GM23248 (cell line): ENCODE results near the gene ASTN1. TPM values are rescaled to one million over a fixed set of nuclear protein-coding genes. Genes with fewer than 3 reads are reported as not detected.

Experiments used
- DNase-seq: peaks from one replicate; pipeline ENCODE4 v3.0.0-alpha.2; 2015
- H2AFZ ChIP-seq: fragments of 200-600 bp; sonication (generic); 2 replicates; pipeline ENCODE4 v1.6.1; 2016; ENCODE audit warnings: antibody characterized with exemption
- H3F3A ChIP-seq: fragments of 200-600 bp; sonication (generic); 2 replicates; pipeline ENCODE4 v1.6.1; 2016; ENCODE audit warnings: mild to moderate bottlenecking, antibody characterized with exemption, mixed run types; ENCODE audit not compliant: insufficient read depth
- H3K27ac ChIP-seq: fragments of 200-600 bp; sonication (generic); 2 replicates; pipeline ENCODE4 v1.5.1; 2016; ENCODE audit warnings: mild to moderate bottlenecking
- H3K27me3 ChIP-seq: fragments of 200-600 bp; sonication (generic); replicated peaks from 2 replicates; pipeline ENCODE4 v1.6.1; 2016; ENCODE audit warnings: mild to moderate bottlenecking; ENCODE audit not compliant: insufficient read depth
- H3K36me3 ChIP-seq: fragments of 200-600 bp; sonication (generic); 2 replicates; pipeline ENCODE4 v1.6.1; 2016; ENCODE audit warnings: low read depth, mild to moderate bottlenecking
- H3K4me1 ChIP-seq: fragments of 200-600 bp; sonication (generic); 2 replicates; pipeline ENCODE4 v1.6.1; 2016; ENCODE audit warnings: mild to moderate bottlenecking; ENCODE audit not compliant: insufficient read depth
- H3K4me2 ChIP-seq: fragments of 200-600 bp; sonication (generic); one replicate; pipeline ENCODE4 v1.6.1; 2016; ENCODE audit warnings: mild to moderate bottlenecking; ENCODE audit not compliant: unreplicated experiment
- H3K4me3 ChIP-seq: fragments of 200-600 bp; sonication (generic); 2 replicates; pipeline ENCODE4 v1.5.1; 2016; ENCODE audit warnings: mild to moderate bottlenecking
- H3K79me2 ChIP-seq: fragments of 200-600 bp; sonication (generic); 2 replicates; pipeline ENCODE4 v1.6.1; 2016; ENCODE audit warnings: mild to moderate bottlenecking; ENCODE audit not compliant: insufficient read depth
- H3K9ac ChIP-seq: fragments of 200-600 bp; sonication (generic); 2 replicates; pipeline ENCODE4 v1.6.1; 2016; ENCODE audit warnings: mild to moderate bottlenecking
- H3K9me2 ChIP-seq: fragments of 200-600 bp; sonication (generic); 2 replicates; pipeline ENCODE4 v1.6.1; 2016; ENCODE audit warnings: mixed run types, mild to moderate bottlenecking, moderate library complexity; ENCODE audit not compliant: insufficient read depth
- H3K9me3 ChIP-seq: fragments of 200-600 bp; sonication (generic); one replicate; pipeline ENCODE4 v1.6.1; 2017; ENCODE audit warnings: low read depth
- H4K20me1 ChIP-seq: fragments of 200-600 bp; sonication (generic); 2 replicates; pipeline ENCODE4 v1.6.0; 2016; ENCODE audit not compliant: insufficient read depth
- EZH2 ChIP-seq: fragments of 200-600 bp; sonication (generic); IDR thresholded peaks from 2 replicates; pipeline ENCODE4 v1.6.1; 2018; ENCODE audit warnings: antibody characterized with exemption, mild to moderate bottlenecking; ENCODE audit not compliant: insufficient read depth, poor library complexity, severe bottlenecking
- EZH2phosphoT487 ChIP-seq: fragments of 200-600 bp; sonication (generic); IDR thresholded peaks from 2 replicates; pipeline ENCODE4 v1.6.1; 2018; ENCODE audit warnings: antibody characterized with exemption, moderate library complexity, mild to moderate bottlenecking, low read depth; ENCODE audit not compliant: insufficient read depth
- WGBS, 2 experiments: methylation state at CpG; one replicate each; pipeline ENCODE4 v1.1.6; 2015 to 2017; ENCODE audit warnings: low lambda C conversion rate in 2 of 2, low coverage in 1 of 2; ENCODE audit errors: missing lambda C conversion rate in 2 of 2; 5-methylcytosine and 5-hydroxymethylcytosine counted together
- in situ Hi-C: fragments of 300-500 bp; cut with MboI; formaldehyde crosslinking; loops from 2 replicates; pipeline ENCODE4 v1.15.0; 2020
- polyA plus RNA-seq: library from polyadenylated mRNA; unstranded; fragments of >200 nt; fragmentation: Nextera tagmentation; extraction: Ambion mirVana; gene quantifications from 2 replicates; pipeline ENCODE4 v1.2.1, GENCODE V29; 2016
- total RNA-seq: library from RNA; depleted of rRNA; stranded (reverse); fragments of >200 nt; shearing (Covaris generic); gene quantifications from 2 replicates; pipeline ENCODE4 v1.2.3, GENCODE V29; 2014

ASTN1 gene
- total and polyA plus RNA-seq, 2 experiments from 2014 or later = not detected

DNA sequence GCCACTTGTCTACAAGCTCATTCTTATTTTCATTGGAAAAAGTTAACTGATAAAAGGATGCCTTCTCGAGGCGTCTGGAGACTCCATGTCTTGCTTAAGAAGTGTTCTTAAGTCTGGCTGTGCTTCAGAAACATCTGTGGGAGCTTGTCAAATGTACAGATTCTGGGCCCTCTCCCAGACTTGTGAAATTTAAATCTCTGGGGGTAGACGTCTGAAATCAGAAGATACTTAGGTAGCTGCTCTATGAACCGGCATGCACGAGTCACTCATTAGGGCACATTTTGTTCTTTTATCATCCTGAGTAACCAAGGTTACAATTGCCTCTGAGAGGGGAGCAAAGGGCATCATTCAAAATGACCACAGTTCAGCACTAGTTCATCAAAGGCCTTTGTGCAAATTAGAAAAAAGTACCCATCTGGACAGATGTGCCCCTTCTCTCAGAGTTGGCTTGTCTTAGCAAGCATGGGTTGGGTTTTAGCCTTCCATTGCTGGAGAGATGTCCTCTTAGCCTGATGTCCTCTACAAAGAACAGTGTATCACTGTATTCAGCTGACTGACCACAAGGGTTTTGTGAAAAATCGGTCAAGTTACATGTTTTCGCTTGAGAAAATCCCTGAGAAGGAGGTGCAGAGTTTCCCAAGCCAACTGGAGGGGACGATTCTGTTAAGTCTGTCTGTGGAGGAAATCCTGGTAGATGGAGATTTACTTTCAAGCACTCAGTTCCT, 156.9 kb downstream of the ASTN1 start:
- H2AFZ ChIP-seq = no peak overlapping the region
- 0 out of 2 replicates have a peak, but pooled peaks cover 5% of the 10 kb centered on the region for H3K9me2 ChIP-seq
- in situ Hi-C loops = no loop called here
- no peaks in the 10 kb centered on the region for H3K79me2 ChIP-seq
- no peak overlapping the region for H3K27ac ChIP-seq
- TF ChIP-seq EZH2 = no peak
- TF ChIP-seq EZH2phosphoT487 = no peak
- no peak overlapping the region for H3K9ac ChIP-seq
- no peaks in the 10 kb centered on the region for H3K9me3 ChIP-seq
- H3K4me2 ChIP-seq = no peak overlapping the region
- no peaks in the 10 kb centered on the region for H3K36me3 ChIP-seq
- 46 to 48% methylated on average over 8 of the region's 8 CpGs for WGBS, 2 experiments
- DNase-seq = no peak
- H3K27me3 ChIP-seq = no peaks in the 10 kb centered on the region
- H4K20me1 ChIP-seq = no peaks in the 10 kb centered on the region; the same call in 1 of the 2 replicates
- no peaks in the 10 kb centered on the region for H3F3A ChIP-seq
- no peaks in the 10 kb centered on the region for H3K4me1 ChIP-seq
- no peak overlapping the region for H3K4me3 ChIP-seq

DNA sequence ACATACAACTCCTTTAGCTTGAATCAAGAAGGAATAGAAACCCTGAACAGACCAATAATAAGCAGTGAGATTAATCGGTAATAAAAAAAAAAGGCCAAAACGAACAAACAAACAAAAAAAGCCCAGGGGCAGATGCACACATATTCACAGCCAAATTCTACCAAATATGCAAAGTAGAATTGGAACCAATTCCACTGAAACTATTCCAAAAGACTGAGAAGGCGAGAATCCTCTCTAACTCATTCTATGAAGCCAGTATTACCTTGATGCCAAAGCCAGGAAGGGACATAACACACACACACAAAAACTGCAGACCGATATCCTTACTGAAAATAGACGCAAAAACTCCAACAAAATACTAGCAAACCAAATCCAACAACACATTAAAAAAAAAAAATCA, 161.6 kb downstream of the ASTN1 start:
- TF ChIP-seq EZH2 (no peak), EZH2phosphoT487 (no peak)
- H3K4me3 ChIP-seq = no peak overlapping the region
- no peaks in the 10 kb centered on the region for H3K4me1 ChIP-seq
- H3F3A ChIP-seq = no peaks in the 10 kb centered on the region
- H3K4me2 ChIP-seq = no peak overlapping the region
- H3K9me3 ChIP-seq = no peaks in the 10 kb centered on the region
- WGBS, 2 experiments = 29 to 32% methylated on average over 5 of the region's 5 CpGs
- no peak overlapping the region for H2AFZ ChIP-seq
- no peak overlapping the region for H3K9ac ChIP-seq
- no peak for DNase-seq
- no peaks in the 10 kb centered on the region for H3K27me3 ChIP-seq
- H3K27ac ChIP-seq = no peak overlapping the region
- H3K79me2 ChIP-seq = no peaks in the 10 kb centered on the region
- no peaks in the 10 kb centered on the region for H3K36me3 ChIP-seq
- in situ Hi-C loops = no loop called here
- H4K20me1 ChIP-seq = no peaks in the 10 kb centered on the region
- H3K9me2 ChIP-seq = 0 out of 2 replicates have a peak, but pooled peaks cover 5% of the 10 kb centered on the region

DNA sequence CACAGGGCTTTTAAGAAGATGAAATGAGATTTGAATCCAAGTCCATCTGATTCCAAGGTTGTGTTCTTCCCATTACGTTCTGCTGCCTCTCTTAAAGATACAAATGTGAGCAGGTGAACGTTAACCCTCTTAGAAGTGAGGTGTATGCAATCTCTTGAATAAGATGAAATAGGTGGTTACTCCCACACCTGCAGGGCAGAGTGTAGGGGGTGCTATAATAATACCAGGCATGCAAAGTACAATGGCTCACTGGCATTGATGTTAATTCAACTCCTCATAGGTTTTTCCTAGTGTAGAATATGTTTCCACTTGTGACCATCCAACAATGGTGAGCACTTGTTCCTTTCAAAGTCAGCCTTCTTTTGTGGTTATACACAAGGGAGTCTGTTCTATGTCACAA, 163.0 kb downstream of the ASTN1 start:
- in situ Hi-C loops = no loop called here
- Histone ChIP-seq H3K4me2 (no peak overlapping the region), H4K20me1 (no peaks in the 10 kb centered on the region), H3K4me3 (no peak overlapping the region), H3K4me1 (no peaks in the 10 kb centered on the region), H3K9ac (no peak overlapping the region), H2AFZ (no peak overlapping the region), H3K79me2 (no peaks in the 10 kb centered on the region), H3K9me3 (no peaks in the 10 kb centered on the region), H3K36me3 (no peaks in the 10 kb centered on the region), H3K9me2 (0 out of 2 replicates have a peak, but pooled peaks cover 5% of the 10 kb centered on the region), H3F3A (no peaks in the 10 kb centered on the region), H3K27me3 (no peaks in the 10 kb centered on the region), H3K27ac (no peak overlapping the region)
- TF ChIP-seq EZH2 = no peak
- TF ChIP-seq EZH2phosphoT487 = no peak
- WGBS, 2 experiments = 21 to 33% methylated on average over 2 of the region's 2 CpGs
- DNase-seq = no peak

DNA sequence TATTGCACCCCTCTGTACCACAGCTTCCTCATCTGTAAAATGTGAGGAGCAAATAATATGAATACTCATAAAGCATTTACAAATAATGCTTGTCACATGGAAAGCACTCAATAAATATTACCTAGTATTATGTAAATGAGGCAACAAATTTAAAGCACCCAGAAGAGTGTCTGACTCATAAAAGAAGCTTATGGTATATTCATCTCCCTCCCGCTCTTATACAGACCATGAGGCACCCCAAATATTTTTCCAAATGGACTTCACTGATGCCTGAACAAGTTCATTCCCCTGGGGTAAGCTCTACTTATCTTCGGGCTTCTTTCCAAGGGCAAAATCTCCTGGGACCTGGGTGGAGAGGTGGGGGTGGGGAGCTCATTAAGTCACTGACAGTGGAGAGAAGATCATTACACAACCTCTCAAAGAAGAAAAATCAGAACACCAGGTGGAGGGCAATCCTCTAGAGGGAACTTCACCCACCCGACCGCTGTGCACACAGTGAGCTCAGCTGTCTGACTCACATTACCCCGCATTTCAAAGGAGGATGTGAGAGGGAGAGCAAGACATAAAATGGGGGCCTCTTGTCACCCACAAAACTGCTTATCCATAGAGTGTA, 166.2 kb downstream of the ASTN1 start:
- WGBS, 2 experiments = 68 to 69% methylated on average over 5 of the region's 5 CpGs
- no peak for DNase-seq
- Histone ChIP-seq H3K4me3 (no peak overlapping the region), H4K20me1 (no peaks in the 10 kb centered on the region), H3K4me2 (no peak overlapping the region), H3K27ac (no peak overlapping the region), H3K79me2 (no peaks in the 10 kb centered on the region), H3K9me3 (no peaks in the 10 kb centered on the region), H3K9me2 (no peaks in the 10 kb centered on the region), H3K9ac (no peak overlapping the region), H2AFZ (no peak overlapping the region), H3K27me3 (no peaks in the 10 kb centered on the region), H3F3A (no peaks in the 10 kb centered on the region), H3K36me3 (no peaks in the 10 kb centered on the region), H3K4me1 (no peaks in the 10 kb centered on the region)
- TF ChIP-seq EZH2 (no peak), EZH2phosphoT487 (no peak)
- in situ Hi-C loops = no loop called here
